Measurements from ENCODE around the gene CLASP2.
"Not testable (repeated sequence)": the region's sequence is repeated elsewhere in the genome, so short reads cannot be mapped to it uniquely, and the experiment has no call there.

CLASP2 gene

DNA sequence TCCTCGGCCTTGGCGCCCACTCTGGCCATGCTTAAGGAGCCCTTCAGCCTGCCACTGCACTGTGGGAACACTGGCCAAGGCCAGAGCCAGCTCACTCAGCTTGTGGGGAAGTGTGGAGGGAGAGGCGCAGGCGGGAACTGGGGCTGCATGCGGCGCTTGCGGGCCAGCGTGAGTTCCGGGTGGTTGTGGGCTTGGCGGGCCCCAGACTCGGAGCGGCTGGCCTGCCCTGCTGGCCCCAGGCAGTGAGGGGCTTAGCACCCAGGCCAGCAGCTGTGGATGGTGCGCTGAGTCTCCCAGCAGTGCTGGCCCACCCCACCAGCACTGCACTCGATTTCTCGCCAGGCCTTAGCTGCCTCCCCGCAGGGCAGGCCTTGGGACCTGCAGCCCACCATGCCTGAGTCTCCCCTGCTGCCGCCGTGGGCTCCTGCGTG lies 264.7 kb downstream of the CLASP2 start:
- DNase-seq (ENCODE audit: low read depth in 2 of 2) = no peak

DNA sequence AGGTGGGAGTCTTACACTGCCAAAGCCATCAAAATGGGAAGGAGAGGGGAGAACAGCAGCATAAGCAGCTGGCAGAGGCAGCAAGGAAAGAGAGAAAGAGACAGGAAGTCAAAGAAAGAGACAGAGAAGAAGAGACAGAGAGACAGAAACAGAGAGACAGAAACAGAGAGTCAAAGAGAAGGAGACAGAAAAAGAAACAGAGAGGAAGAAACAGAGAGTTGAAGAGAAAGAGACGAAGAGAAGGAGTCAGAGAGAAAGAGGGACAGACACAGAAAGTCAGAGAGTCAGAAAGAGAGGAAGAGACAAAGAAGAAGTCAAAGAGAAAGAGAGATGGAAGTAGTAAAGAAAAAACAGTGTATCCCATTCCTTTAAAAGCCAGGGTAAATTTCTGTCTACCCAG lies 266.1 kb downstream of the CLASP2 start:
- DNase-seq (ENCODE audit: low read depth in 2 of 2) = not testable (repeated sequence)

- no peak for DNase-seq (ENCODE audit: low read depth in 2 of 2)
Measured at GRCh38 chr3:33447958-33448357, 270.1 kb downstream of the CLASP2 start.

DNA sequence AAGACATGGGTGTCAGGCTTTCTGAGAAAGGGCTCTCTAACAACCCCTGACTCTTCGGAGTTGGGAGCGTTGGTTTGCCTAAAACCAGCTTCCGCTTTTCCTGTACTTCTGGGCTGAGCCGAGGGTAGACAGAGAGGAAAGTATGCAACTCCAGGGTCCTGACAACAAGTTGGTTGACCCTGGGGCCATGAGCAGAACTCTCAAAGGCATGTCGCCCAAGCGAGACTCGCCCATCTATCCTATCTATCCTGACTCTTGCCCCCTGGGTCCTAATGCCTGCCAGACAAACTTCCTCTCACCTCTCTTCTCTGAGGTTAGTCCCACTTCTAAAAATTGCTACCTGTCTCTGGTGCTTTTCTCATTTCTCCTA lies 270.8 kb downstream of the CLASP2 start:
- not testable (repeated sequence) for DNase-seq (ENCODE audit: low read depth in 2 of 2)

Data from stimulated activated CD4-positive, alpha-beta T cell treated with anti-CD3 and anti-CD28 coated beads, Interleukin-1b, Interleukin-23, amount 100 ng/mL, for 4 hours (primary cell).